K562 (cell line): ENCODE data around the gene JMJD1C. TPM values are rescaled to one million over a fixed set of nuclear protein-coding genes. Genes with fewer than 3 reads are reported as not detected.

Experiments used
- CHCHD3 ChIP-seq: fragments of 250-450 bp; sonication (Bioruptor Pico); IDR thresholded peaks from 2 replicates; pipeline ENCODE4 v2.1.2; 2022; ENCODE audit warnings: mild to moderate bottlenecking
- EHMT2 ChIP-seq: fragments of 450-650 bp; IDR thresholded peaks from 2 replicates; pipeline ENCODE4 v1.6.1; 2018; ENCODE audit warnings: antibody characterized with exemption
- GABPA ChIP-seq: fragments of 200-800 bp; sonication (Bioruptor generic); conservative IDR thresholded peaks from 2 replicates; pipeline ENCODE4 v1.6.1; 2016; ENCODE audit warnings: low read depth, missing genetic modification characterization, missing compliant biosample characterization
- MCM7 ChIP-seq, 2 experiments: fragments of 450-650 bp; IDR thresholded peaks; 2 replicates each; pipeline ENCODE4 v1.6.1; 2016 to 2018
- RAD51 ChIP-seq: fragments of 450-650 bp; IDR thresholded peaks from 2 replicates; pipeline ENCODE4 v1.7.1; 2016; ENCODE audit warnings: low read depth, mild to moderate bottlenecking, borderline replicate concordance
- ZNF140 ChIP-seq: fragments of 250-450 bp; sonication (Bioruptor Pico); IDR thresholded peaks from 2 replicates; pipeline ENCODE4 v1.8.0; 2021; ENCODE audit warnings: moderate library complexity, mild to moderate bottlenecking, inconsistent platforms
- ZNF57 ChIP-seq: fragments of 450-650 bp; formaldehyde crosslinking; IDR thresholded peaks from 2 replicates; pipeline ENCODE4 v1.4.0; 2020; ENCODE audit warnings: mild to moderate bottlenecking, moderate library complexity
- ZNF707 ChIP-seq: fragments of 250-450 bp; sonication (Bioruptor Pico); conservative IDR thresholded peaks from 2 replicates; pipeline ENCODE4 v1.8.0; 2022; ENCODE audit warnings: inconsistent platforms, mild to moderate bottlenecking, moderate library complexity
- polyA plus RNA-seq, 8 experiments: library from polyadenylated mRNA; depleted of rRNA in 4 of 8; stranded (reverse) in 5 of 8; unstranded in 3 of 8; fragments of >200 nt; fragmentation: Nextera tagmentation in 2 of 8; fragmentation: Illumina TruSeq in 1 of 8; extraction: Ambion mirVana in 2 of 8; extraction: Trizol in 1 of 8; gene quantifications; 2 replicates each; pipeline versions ENCODE4 v1.2.1 to v1.2.3, GENCODE V29; 2011 to 2014; ENCODE audit warnings: inconsistent platforms in 1 of 8, missing spikeins in 1 of 8
- total RNA-seq, 7 experiments: library from RNA; depleted of rRNA in 6 of 7; stranded (reverse); fragments of >200 nt in 6 of 7; fragmentation: Illumina TruSeq in 2 of 7; extraction: Trizol in 2 of 7; gene quantifications; 2 replicates each; pipeline versions ENCODE4 v1.2.1 to v1.2.3, GENCODE V29; 2011 to 2021; ENCODE audit warnings: low replicate concordance in 1 of 7
- TF ChIP-seq, protein P1 (sequence below): fragments of 450-650 bp; IDR thresholded peaks from 2 replicates; pipeline ENCODE4 v1.6.1; 2016; ENCODE audit warnings: mild to moderate bottlenecking, moderate library complexity
- TF ChIP-seq, protein P2 (sequence below), 2 experiments: fragments of 450-650 bp; formaldehyde crosslinking in 1 of 2; IDR thresholded peaks; 2 replicates each; pipeline versions ENCODE4 v1.4.0 to v1.6.1; 2014 to 2020; ENCODE audit warnings: mild to moderate bottlenecking in 2 of 2, borderline replicate concordance in 1 of 2, low read depth in 1 of 2

The JMJD1C gene
- total and polyA plus RNA-seq, 9 of the 15 experiments (the other 6 are each of a cell fraction or from before 2014, with no cell fraction given): 25.3 to 68.0 (median 47.2) TPM

DNA sequence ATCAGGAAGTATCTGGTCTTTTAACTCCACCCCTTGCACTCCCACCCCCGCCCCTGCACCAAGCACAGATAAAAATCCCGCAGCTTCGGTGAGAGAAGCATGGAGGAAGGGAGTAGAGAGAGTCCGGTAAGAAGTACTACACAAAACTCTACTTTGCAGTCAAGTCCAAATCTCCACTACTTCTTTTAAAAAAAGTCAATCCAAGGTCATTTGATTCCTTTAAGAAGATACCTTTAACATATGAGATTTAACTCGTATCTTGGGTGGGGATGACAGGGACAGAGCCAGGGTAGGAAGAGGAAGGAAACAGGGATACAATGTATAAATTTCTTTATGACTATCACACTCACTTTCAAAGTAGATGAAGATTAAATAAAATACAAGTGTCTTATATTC lies 200.6 kb downstream of the JMJD1C start (continued):
- TF ChIP-seq ZNF140 (CRISPR knock-in tag) (no peak), ZNF57 (CRISPR knock-in tag) (no peak), RAD51 (no peak; the same call in 1 of the 2 replicates), MCM7 (IDR thresholded peaks at IDR 0.05) (no peak), ZNF707 (no peak), EHMT2 (no peak), GABPA (tag) (no peak), CHCHD3 (no peak)
- TF ChIP-seq, protein P1, sequence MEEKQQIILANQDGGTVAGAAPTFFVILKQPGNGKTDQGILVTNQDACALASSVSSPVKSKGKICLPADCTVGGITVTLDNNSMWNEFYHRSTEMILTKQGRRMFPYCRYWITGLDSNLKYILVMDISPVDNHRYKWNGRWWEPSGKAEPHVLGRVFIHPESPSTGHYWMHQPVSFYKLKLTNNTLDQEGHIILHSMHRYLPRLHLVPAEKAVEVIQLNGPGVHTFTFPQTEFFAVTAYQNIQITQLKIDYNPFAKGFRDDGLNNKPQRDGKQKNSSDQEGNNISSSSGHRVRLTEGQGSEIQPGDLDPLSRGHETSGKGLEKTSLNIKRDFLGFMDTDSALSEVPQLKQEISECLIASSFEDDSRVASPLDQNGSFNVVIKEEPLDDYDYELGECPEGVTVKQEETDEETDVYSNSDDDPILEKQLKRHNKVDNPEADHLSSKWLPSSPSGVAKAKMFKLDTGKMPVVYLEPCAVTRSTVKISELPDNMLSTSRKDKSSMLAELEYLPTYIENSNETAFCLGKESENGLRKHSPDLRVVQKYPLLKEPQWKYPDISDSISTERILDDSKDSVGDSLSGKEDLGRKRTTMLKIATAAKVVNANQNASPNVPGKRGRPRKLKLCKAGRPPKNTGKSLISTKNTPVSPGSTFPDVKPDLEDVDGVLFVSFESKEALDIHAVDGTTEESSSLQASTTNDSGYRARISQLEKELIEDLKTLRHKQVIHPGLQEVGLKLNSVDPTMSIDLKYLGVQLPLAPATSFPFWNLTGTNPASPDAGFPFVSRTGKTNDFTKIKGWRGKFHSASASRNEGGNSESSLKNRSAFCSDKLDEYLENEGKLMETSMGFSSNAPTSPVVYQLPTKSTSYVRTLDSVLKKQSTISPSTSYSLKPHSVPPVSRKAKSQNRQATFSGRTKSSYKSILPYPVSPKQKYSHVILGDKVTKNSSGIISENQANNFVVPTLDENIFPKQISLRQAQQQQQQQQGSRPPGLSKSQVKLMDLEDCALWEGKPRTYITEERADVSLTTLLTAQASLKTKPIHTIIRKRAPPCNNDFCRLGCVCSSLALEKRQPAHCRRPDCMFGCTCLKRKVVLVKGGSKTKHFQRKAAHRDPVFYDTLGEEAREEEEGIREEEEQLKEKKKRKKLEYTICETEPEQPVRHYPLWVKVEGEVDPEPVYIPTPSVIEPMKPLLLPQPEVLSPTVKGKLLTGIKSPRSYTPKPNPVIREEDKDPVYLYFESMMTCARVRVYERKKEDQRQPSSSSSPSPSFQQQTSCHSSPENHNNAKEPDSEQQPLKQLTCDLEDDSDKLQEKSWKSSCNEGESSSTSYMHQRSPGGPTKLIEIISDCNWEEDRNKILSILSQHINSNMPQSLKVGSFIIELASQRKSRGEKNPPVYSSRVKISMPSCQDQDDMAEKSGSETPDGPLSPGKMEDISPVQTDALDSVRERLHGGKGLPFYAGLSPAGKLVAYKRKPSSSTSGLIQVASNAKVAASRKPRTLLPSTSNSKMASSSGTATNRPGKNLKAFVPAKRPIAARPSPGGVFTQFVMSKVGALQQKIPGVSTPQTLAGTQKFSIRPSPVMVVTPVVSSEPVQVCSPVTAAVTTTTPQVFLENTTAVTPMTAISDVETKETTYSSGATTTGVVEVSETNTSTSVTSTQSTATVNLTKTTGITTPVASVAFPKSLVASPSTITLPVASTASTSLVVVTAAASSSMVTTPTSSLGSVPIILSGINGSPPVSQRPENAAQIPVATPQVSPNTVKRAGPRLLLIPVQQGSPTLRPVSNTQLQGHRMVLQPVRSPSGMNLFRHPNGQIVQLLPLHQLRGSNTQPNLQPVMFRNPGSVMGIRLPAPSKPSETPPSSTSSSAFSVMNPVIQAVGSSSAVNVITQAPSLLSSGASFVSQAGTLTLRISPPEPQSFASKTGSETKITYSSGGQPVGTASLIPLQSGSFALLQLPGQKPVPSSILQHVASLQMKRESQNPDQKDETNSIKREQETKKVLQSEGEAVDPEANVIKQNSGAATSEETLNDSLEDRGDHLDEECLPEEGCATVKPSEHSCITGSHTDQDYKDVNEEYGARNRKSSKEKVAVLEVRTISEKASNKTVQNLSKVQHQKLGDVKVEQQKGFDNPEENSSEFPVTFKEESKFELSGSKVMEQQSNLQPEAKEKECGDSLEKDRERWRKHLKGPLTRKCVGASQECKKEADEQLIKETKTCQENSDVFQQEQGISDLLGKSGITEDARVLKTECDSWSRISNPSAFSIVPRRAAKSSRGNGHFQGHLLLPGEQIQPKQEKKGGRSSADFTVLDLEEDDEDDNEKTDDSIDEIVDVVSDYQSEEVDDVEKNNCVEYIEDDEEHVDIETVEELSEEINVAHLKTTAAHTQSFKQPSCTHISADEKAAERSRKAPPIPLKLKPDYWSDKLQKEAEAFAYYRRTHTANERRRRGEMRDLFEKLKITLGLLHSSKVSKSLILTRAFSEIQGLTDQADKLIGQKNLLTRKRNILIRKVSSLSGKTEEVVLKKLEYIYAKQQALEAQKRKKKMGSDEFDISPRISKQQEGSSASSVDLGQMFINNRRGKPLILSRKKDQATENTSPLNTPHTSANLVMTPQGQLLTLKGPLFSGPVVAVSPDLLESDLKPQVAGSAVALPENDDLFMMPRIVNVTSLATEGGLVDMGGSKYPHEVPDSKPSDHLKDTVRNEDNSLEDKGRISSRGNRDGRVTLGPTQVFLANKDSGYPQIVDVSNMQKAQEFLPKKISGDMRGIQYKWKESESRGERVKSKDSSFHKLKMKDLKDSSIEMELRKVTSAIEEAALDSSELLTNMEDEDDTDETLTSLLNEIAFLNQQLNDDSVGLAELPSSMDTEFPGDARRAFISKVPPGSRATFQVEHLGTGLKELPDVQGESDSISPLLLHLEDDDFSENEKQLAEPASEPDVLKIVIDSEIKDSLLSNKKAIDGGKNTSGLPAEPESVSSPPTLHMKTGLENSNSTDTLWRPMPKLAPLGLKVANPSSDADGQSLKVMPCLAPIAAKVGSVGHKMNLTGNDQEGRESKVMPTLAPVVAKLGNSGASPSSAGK: no peak
- TF ChIP-seq, protein P2, sequence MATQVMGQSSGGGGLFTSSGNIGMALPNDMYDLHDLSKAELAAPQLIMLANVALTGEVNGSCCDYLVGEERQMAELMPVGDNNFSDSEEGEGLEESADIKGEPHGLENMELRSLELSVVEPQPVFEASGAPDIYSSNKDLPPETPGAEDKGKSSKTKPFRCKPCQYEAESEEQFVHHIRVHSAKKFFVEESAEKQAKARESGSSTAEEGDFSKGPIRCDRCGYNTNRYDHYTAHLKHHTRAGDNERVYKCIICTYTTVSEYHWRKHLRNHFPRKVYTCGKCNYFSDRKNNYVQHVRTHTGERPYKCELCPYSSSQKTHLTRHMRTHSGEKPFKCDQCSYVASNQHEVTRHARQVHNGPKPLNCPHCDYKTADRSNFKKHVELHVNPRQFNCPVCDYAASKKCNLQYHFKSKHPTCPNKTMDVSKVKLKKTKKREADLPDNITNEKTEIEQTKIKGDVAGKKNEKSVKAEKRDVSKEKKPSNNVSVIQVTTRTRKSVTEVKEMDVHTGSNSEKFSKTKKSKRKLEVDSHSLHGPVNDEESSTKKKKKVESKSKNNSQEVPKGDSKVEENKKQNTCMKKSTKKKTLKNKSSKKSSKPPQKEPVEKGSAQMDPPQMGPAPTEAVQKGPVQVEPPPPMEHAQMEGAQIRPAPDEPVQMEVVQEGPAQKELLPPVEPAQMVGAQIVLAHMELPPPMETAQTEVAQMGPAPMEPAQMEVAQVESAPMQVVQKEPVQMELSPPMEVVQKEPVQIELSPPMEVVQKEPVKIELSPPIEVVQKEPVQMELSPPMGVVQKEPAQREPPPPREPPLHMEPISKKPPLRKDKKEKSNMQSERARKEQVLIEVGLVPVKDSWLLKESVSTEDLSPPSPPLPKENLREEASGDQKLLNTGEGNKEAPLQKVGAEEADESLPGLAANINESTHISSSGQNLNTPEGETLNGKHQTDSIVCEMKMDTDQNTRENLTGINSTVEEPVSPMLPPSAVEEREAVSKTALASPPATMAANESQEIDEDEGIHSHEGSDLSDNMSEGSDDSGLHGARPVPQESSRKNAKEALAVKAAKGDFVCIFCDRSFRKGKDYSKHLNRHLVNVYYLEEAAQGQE (IDR thresholded peaks at IDR 0.05; ENCODE audit: borderline replicate concordance): no peak
- TF ChIP-seq, protein P2 (CRISPR knock-in tag; IDR thresholded peaks at IDR 0.05; ENCODE audit: low read depth): no peak
